Measurements from ENCODE around the gene RIPPLY3.

The RIPPLY3 gene

DNA sequence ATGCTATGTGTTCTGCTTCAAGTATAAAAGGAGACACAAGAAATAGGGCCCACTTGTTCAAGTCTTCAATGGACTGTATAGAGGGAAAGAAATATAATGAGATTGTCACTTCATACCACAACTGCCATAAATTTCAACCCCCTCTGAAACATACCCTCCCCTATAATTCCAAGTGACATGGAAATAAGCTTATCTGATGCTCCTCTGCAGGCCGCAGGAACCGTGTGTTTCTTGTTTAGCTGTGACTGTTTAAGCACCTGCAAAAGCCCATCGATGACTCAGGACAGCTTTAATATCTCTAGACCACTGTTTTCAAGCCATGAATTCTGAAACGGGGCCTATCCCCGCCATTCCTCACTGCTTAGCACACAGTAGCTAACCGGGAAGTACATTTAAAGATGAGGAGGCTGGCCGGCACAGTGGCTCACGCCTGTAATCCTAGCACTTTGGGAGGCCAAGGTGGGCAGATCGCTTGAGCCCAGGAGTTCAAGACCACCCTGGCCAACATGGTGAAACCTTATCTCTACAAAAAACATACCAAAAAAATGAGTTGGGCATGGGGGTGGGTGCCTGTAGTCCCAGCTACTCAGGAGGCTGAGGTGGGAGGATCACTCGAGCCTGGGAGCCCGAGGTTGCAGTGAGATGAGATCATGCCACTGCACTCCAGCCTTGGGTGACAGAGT, 44.3 kb upstream of the RIPPLY3 start:
- Histone ChIP-seq H4K20me1 (ENCODE audit: insufficient read depth, low read length, poor library complexity, severe bottlenecking) (no peaks in the 10 kb centered on the region), H3K9ac (ENCODE audit: low read depth, low read length, poor library complexity, severe bottlenecking) (no peak overlapping the region), H3K9me2 (replicated peaks; ENCODE audit: low read depth, low read length) (no peaks in the 10 kb centered on the region), H3F3A (ENCODE audit: low read depth) (no peaks in the 10 kb centered on the region; the same call in none of the 2 replicates), H3K27me3 (ENCODE audit: insufficient read depth, low read length, poor library complexity, severe bottlenecking) (no peaks in the 10 kb centered on the region), H3K4me3 (ENCODE audit: low read length, poor library complexity, severe bottlenecking) (no peak overlapping the region), H3K4me1 (ENCODE audit: insufficient read depth, low read length, poor library complexity, severe bottlenecking) (peaks cover 22% of the 10 kb centered on the region), H3K4me2 (ENCODE audit: low read depth, low read length, poor library complexity, severe bottlenecking) (no peak overlapping the region), H3K9me3 (ENCODE audit: insufficient read depth, low read depth, low read length) (no peaks in the 10 kb centered on the region), H3K36me3 (ENCODE audit: insufficient read depth, low read length) (no peaks in the 10 kb centered on the region; the same call in 1 of the 2 replicates), H3K79me2 (ENCODE audit: insufficient read depth, low read length) (peaks cover 18% of the 10 kb centered on the region; the same call in 1 of the 2 replicates), H2AFZ (ENCODE audit: low read length) (no peak overlapping the region)
- no peak for TF ChIP-seq EZH2phosphoT487 (IDR thresholded peaks at IDR 0.05; ENCODE audit: borderline replicate concordance)
- TF ChIP-seq, protein P1, sequence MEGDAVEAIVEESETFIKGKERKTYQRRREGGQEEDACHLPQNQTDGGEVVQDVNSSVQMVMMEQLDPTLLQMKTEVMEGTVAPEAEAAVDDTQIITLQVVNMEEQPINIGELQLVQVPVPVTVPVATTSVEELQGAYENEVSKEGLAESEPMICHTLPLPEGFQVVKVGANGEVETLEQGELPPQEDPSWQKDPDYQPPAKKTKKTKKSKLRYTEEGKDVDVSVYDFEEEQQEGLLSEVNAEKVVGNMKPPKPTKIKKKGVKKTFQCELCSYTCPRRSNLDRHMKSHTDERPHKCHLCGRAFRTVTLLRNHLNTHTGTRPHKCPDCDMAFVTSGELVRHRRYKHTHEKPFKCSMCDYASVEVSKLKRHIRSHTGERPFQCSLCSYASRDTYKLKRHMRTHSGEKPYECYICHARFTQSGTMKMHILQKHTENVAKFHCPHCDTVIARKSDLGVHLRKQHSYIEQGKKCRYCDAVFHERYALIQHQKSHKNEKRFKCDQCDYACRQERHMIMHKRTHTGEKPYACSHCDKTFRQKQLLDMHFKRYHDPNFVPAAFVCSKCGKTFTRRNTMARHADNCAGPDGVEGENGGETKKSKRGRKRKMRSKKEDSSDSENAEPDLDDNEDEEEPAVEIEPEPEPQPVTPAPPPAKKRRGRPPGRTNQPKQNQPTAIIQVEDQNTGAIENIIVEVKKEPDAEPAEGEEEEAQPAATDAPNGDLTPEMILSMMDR (conservative IDR thresholded peaks at IDR 0.05; ENCODE audit: low read length), result no peak

DNA sequence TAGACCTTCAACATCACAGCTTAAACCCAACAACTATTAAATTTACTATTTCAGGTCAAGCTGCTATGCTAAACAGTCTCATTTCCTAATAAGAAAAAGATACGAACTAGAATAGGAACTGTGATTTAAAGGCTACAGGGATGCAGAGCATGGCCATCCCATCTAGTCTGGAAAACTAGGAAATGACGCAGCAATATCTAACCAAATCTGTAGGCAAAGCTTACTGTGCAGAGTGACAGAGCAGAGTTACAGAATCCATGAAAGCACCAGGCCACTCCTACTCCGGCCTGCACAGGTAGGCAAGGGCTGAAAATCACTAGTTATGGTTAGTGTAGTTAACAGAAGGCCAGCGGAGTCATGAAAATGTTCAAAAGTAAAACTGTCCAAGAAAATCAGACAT, 42.1 kb upstream of the RIPPLY3 start:
- H3K4me2 ChIP-seq (ENCODE audit: low read depth, low read length, poor library complexity, severe bottlenecking), result peak overlapping the region; percentile 74

DNA sequence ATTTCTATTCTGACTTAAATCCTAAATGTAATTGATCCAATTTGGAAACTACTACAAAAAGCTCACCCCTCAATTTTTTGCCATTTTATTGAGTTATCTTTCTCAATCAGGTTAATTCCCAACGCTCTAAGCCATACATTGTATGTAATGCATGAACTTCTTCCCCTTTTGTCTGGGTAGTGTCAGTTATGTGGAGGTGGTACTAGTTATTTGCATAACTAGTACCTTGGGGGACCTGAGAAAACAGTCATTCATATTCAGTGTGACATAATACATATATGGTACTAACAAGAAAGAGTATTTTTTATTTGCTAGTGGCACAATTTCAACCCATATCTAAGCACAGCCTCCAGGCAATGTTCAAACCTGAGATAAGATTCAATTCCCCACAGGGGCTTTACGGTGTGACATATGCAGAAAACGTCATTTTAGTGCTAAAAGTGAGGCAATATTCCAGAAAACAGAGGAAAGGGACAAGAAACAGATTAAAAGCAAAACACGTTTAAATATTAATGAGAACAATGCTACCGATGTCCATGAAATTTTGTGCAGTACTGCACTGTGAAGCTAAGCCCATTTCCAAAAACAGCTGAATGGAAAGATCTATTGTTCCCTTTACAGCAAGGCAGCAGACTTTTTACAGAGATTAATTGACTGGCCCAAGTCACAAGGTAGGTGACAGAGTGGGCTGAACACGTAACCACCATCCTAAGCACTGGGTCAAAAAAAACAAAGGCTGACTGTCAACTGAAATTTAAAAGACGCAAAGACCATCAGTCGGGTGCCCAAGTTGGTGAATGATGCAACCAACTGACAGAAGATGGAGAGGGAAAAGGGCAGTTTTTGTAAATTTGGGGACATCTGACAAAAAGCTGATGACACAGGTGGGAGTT, 41.4 kb upstream of the RIPPLY3 start:
- Histone ChIP-seq H3F3A (ENCODE audit: low read depth) (peaks cover 6% of the 10 kb centered on the region), H3K4me1 (ENCODE audit: insufficient read depth, low read length, poor library complexity, severe bottlenecking) (peaks cover 25% of the 10 kb centered on the region), H3K79me2 (ENCODE audit: insufficient read depth, low read length) (peaks cover 18% of the 10 kb centered on the region; the same call in 1 of the 2 replicates), H3K9me3 (ENCODE audit: insufficient read depth, low read depth, low read length) (no peaks in the 10 kb centered on the region), H3K9ac (ENCODE audit: low read depth, low read length, poor library complexity, severe bottlenecking) (peak overlapping the region; percentile 90), H2AFZ (ENCODE audit: low read length) (no peak overlapping the region), H3K36me3 (ENCODE audit: insufficient read depth, low read length) (no peaks in the 10 kb centered on the region; the same call in 1 of the 2 replicates), H3K9me2 (replicated peaks; ENCODE audit: low read depth, low read length) (no peaks in the 10 kb centered on the region), H3K27me3 (ENCODE audit: insufficient read depth, low read length, poor library complexity, severe bottlenecking) (no peaks in the 10 kb centered on the region), H4K20me1 (ENCODE audit: insufficient read depth, low read length, poor library complexity, severe bottlenecking) (no peaks in the 10 kb centered on the region), H3K4me2 (ENCODE audit: low read depth, low read length, poor library complexity, severe bottlenecking) (peak overlapping the region; percentile 74), H3K4me3 (ENCODE audit: low read length, poor library complexity, severe bottlenecking) (peak overlapping the region; percentile 93)
- TF ChIP-seq EZH2phosphoT487 (IDR thresholded peaks at IDR 0.05; ENCODE audit: borderline replicate concordance), result no peak
- TF ChIP-seq, protein P1 (conservative IDR thresholded peaks at IDR 0.05; ENCODE audit: low read length), result no peak

More for the DNA sequence above, 42.1 kb upstream of the RIPPLY3 start:
- Histone ChIP-seq H2AFZ (ENCODE audit: low read length) (no peak overlapping the region), H3K36me3 (ENCODE audit: insufficient read depth, low read length) (no peaks in the 10 kb centered on the region; the same call in 1 of the 2 replicates), H3K9me2 (replicated peaks; ENCODE audit: low read depth, low read length) (no peaks in the 10 kb centered on the region), H4K20me1 (ENCODE audit: insufficient read depth, low read length, poor library complexity, severe bottlenecking) (no peaks in the 10 kb centered on the region), H3K9ac (ENCODE audit: low read depth, low read length, poor library complexity, severe bottlenecking) (peak overlapping the region; percentile 90), H3K4me1 (ENCODE audit: insufficient read depth, low read length, poor library complexity, severe bottlenecking) (peaks cover 25% of the 10 kb centered on the region), H3K79me2 (ENCODE audit: insufficient read depth, low read length) (peaks cover 18% of the 10 kb centered on the region; the same call in 1 of the 2 replicates), H3K9me3 (ENCODE audit: insufficient read depth, low read depth, low read length) (no peaks in the 10 kb centered on the region), H3K27me3 (ENCODE audit: insufficient read depth, low read length, poor library complexity, severe bottlenecking) (no peaks in the 10 kb centered on the region), H3F3A (ENCODE audit: low read depth) (peaks cover 6% of the 10 kb centered on the region), H3K4me3 (ENCODE audit: low read length, poor library complexity, severe bottlenecking) (no peak overlapping the region)
- TF ChIP-seq, protein P1 (conservative IDR thresholded peaks at IDR 0.05; ENCODE audit: low read length), result no peak

Measured in Loucy (cell line).